Skeletal muscle tissue (tissue), 4 donors: Measurements from ENCODE around the gene EPHX1. TPM values are rescaled to one million over a fixed set of nuclear protein-coding genes. Genes with fewer than 3 reads are reported as not detected.
A peak's percentile ranks its signal among the peaks of the same experiment; 100 is the strongest.

Source experiments
- H3K27ac ChIP-seq: one replicate; pipeline ENCODE4 v1.7.0; 2013; ENCODE audit warnings: mild to moderate bottlenecking, low read depth, low read length, inconsistent platforms
- H3K27me3 ChIP-seq, 3 donors: one replicate each; pipeline ENCODE4 v1.7.0; 2013; ENCODE audit warnings: low read length in 3 of 3; ENCODE audit not compliant: control insufficient read depth in 3 of 3, insufficient read depth in 3 of 3
- H3K36me3 ChIP-seq, 3 donors: one replicate each; pipeline ENCODE4 v1.7.0; 2013; ENCODE audit warnings: low read length in 3 of 3; ENCODE audit not compliant: control insufficient read depth in 3 of 3, insufficient read depth in 3 of 3
- H3K4me1 ChIP-seq, 3 donors: one replicate each; pipeline ENCODE4 v1.7.0; 2013; ENCODE audit warnings: low read length in 3 of 3, mild to moderate bottlenecking in 3 of 3; ENCODE audit not compliant: control insufficient read depth in 3 of 3, insufficient read depth in 3 of 3
- H3K4me3 ChIP-seq, 3 donors: one replicate each; pipeline ENCODE4 v1.7.0; 2013; ENCODE audit warnings: low read length in 3 of 3
- H3K9ac ChIP-seq, 3 donors: one replicate each; pipeline ENCODE4 v1.7.0; 2013; ENCODE audit warnings: low read length in 3 of 3, mild to moderate bottlenecking in 3 of 3, moderate library complexity in 2 of 3, low read depth in 1 of 3
- H3K9me3 ChIP-seq, 3 donors: one replicate each; pipeline ENCODE4 v1.7.0; 2013; ENCODE audit warnings: low read length in 3 of 3; ENCODE audit not compliant: control insufficient read depth in 3 of 3
- total RNA-seq: library from RNA; depleted of rRNA; stranded (reverse); fragments of >200 nt; gene quantifications from one replicate; pipeline ENCODE4 v1.2.3, GENCODE V29; 2014
- donor health status: Osteomylitis.

Gene EPHX1
- total RNA-seq, 1 donor from 2014 or later, result 13.0 TPM

GRCh38 chr1:225815526-225816178, 5.7 kb downstream of the EPHX1 start:
- no peak overlapping the region for H3K9ac ChIP-seq
- H3K27me3 ChIP-seq, result no peaks in the 10 kb centered on the region
- peak overlapping the region; percentile 29 to 30 (median 30) for H3K4me3 ChIP-seq
- H3K9me3 ChIP-seq, result no peaks in the 10 kb centered on the region
- H3K36me3 ChIP-seq, result peaks cover 0 to 3% (median 0%) of the 10 kb centered on the region in 3 donors
- peaks cover 84 to 90% (median 87%) of the 10 kb centered on the region in 3 donors for H3K4me1 ChIP-seq
- H3K27ac ChIP-seq, result peak overlapping the region; percentile 48

GRCh38 chr1:225816643-225817538, 7.0 kb downstream of the EPHX1 start:
- H3K9ac ChIP-seq, result peak overlapping the region; percentile 64 to 77 (median 65)
- peak overlapping the region; percentile 45 to 58 (median 49) for H3K4me3 ChIP-seq
- peaks cover 0 to 3% (median 0%) of the 10 kb centered on the region in 3 donors for H3K36me3 ChIP-seq
- H3K4me1 ChIP-seq, result peaks cover 72 to 83% (median 75%) of the 10 kb centered on the region in 3 donors
- no peaks in the 10 kb centered on the region for H3K27me3 ChIP-seq
- peak overlapping the region; percentile 91 for H3K27ac ChIP-seq
- H3K9me3 ChIP-seq, result no peaks in the 10 kb centered on the region

GRCh38 chr1:225817611-225818061, 7.7 kb downstream of the EPHX1 start:
- peak overlapping the region; percentile 45 to 49 (median 45) for H3K4me3 ChIP-seq

GRCh38 chr1:225818229-225818628, 8.3 kb downstream of the EPHX1 start:
- H3K36me3 ChIP-seq, result peaks cover 2 to 6% (median 4%) of the 10 kb centered on the region in 3 donors
- H3K4me3 ChIP-seq, result peak overlapping the region in 1 of 3 donors; percentile 34
- peak overlapping the region in 1 of 3 donors; percentile 44 for H3K9ac ChIP-seq
- H3K27ac ChIP-seq, result peak overlapping the region; percentile 91
- no peaks in the 10 kb centered on the region for H3K9me3 ChIP-seq
- H3K27me3 ChIP-seq, result no peaks in the 10 kb centered on the region
- H3K4me1 ChIP-seq, result peaks cover 64 to 80% (median 67%) of the 10 kb centered on the region in 3 donors

More at GRCh38 chr1:225817611-225818061, 7.7 kb downstream of the EPHX1 start:
- H3K9ac ChIP-seq, result peak overlapping the region; percentile 64 to 77 (median 65)
- no peaks in the 10 kb centered on the region for H3K27me3 ChIP-seq
- peaks cover under 1 to 4% (median 1%) of the 10 kb centered on the region in 3 donors for H3K36me3 ChIP-seq
- H3K9me3 ChIP-seq, result no peaks in the 10 kb centered on the region
- H3K4me1 ChIP-seq, result peaks cover 67 to 81% (median 71%) of the 10 kb centered on the region in 3 donors
- peak overlapping the region; percentile 91 for H3K27ac ChIP-seq

GRCh38 chr1:225819346-225820192, 9.6 kb downstream of the EPHX1 start:
- H3K4me1 ChIP-seq, result peaks cover 60 to 80% (median 63%) of the 10 kb centered on the region in 3 donors
- peak overlapping the region; percentile 51 for H3K27ac ChIP-seq
- peak overlapping the region in 2 of 3 donors; percentile 3 for H3K9ac ChIP-seq
- peak overlapping the region in 1 of 3 donors; percentile 7 for H3K4me3 ChIP-seq
- H3K9me3 ChIP-seq, result no peaks in the 10 kb centered on the region
- H3K36me3 ChIP-seq, result peaks cover 4 to 6% (median 5%) of the 10 kb centered on the region in 3 donors
- H3K27me3 ChIP-seq, result no peaks in the 10 kb centered on the region

- no peak overlapping the region for H3K27ac ChIP-seq
- no peak overlapping the region for H3K9ac ChIP-seq
- H3K27me3 ChIP-seq, result no peaks in the 10 kb centered on the region
- no peak overlapping the region for H3K4me3 ChIP-seq
- H3K36me3 ChIP-seq, result peaks cover 4 to 7% (median 5%) of the 10 kb centered on the region in 3 donors
- peaks cover 63 to 81% (median 64%) of the 10 kb centered on the region in 3 donors for H3K4me1 ChIP-seq
- H3K9me3 ChIP-seq, result no peaks in the 10 kb centered on the region
Measured at GRCh38 chr1:225820522-225821120, 10.7 kb downstream of the EPHX1 start.

GRCh38 chr1:225822655-225823403, 12.9 kb downstream of the EPHX1 start:
- no peak overlapping the region for H3K27ac ChIP-seq
- H3K4me1 ChIP-seq, result peaks cover 48 to 74% (median 57%) of the 10 kb centered on the region in 3 donors
- H3K4me3 ChIP-seq, result no peak overlapping the region
- H3K36me3 ChIP-seq, result peaks cover 4 to 6% (median 5%) of the 10 kb centered on the region in 3 donors
- peak overlapping the region in 1 of 3 donors; percentile 16 for H3K9ac ChIP-seq
- H3K27me3 ChIP-seq, result no peaks in the 10 kb centered on the region
- H3K9me3 ChIP-seq, result no peaks in the 10 kb centered on the region

GRCh38 chr1:225823811-225824261, 13.9 kb downstream of the EPHX1 start:
- H3K9me3 ChIP-seq, result no peaks in the 10 kb centered on the region

More at GRCh38 chr1:225823811-225824261, 13.9 kb downstream of the EPHX1 start:
- Histone ChIP-seq H3K27ac (no peak overlapping the region), H3K4me1 (peaks cover 40 to 65% (median 48%) of the 10 kb centered on the region in 3 donors), H3K27me3 (no peaks in the 10 kb centered on the region), H3K36me3 (peaks cover 6 to 7% (median 6%) of the 10 kb centered on the region in 3 donors), H3K9ac (peak overlapping the region in 1 of 3 donors; percentile 25), H3K4me3 (no peak overlapping the region)
